ENCODE data around the gene KIF5B.
"Not testable (repeated sequence)": the region's sequence is repeated elsewhere in the genome, so short reads cannot be mapped to it uniquely, and the experiment has no call there.

The KIF5B gene

DNA sequence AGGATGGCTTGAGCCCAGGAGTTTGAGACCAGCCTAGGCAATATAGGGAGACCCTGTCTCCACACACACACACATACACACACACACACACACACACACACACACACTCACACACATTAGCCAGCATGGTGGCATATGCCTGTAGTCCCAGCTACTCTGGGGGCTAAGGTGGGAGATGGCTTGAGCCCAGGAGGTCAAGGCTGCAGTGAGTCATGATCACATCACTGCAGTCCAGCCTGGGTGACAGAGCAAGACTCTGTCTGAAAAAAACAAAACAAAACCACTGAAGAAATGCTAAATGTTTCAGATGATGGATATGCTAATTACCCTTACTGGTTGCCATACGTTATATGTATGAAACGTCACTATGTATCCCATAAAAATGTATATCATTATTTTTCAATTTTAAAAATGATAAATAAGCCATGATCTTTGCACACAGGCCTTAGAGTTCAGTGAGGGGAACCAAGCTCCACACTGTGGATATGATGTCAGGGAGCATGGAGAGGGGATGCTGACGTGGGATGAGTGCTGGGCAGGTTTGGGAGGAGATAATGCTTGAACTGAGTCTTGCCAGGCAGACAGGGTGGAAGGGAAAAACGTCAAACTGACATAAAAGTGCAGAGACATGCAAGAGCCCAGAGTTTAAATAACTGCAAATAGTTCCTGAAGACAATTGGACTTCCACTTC lies 81.6 kb downstream of the KIF5B start:
- no peaks in the 10 kb centered on the region for H3K27me3 ChIP-seq (ENCODE audit: insufficient read depth, low read depth, severe bottlenecking)
- no peak overlapping the region for H3K4me3 ChIP-seq (ENCODE audit: low read depth, low read length)
- H3K27ac ChIP-seq: no peak overlapping the region
- TF ChIP-seq, protein P1, sequence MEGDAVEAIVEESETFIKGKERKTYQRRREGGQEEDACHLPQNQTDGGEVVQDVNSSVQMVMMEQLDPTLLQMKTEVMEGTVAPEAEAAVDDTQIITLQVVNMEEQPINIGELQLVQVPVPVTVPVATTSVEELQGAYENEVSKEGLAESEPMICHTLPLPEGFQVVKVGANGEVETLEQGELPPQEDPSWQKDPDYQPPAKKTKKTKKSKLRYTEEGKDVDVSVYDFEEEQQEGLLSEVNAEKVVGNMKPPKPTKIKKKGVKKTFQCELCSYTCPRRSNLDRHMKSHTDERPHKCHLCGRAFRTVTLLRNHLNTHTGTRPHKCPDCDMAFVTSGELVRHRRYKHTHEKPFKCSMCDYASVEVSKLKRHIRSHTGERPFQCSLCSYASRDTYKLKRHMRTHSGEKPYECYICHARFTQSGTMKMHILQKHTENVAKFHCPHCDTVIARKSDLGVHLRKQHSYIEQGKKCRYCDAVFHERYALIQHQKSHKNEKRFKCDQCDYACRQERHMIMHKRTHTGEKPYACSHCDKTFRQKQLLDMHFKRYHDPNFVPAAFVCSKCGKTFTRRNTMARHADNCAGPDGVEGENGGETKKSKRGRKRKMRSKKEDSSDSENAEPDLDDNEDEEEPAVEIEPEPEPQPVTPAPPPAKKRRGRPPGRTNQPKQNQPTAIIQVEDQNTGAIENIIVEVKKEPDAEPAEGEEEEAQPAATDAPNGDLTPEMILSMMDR (IDR thresholded peaks at IDR 0.05; ENCODE audit: low read depth, low read length): no peak
- no peak for DNase-seq
- H3K9me3 ChIP-seq (ENCODE audit: severe bottlenecking): no peaks in the 10 kb centered on the region
- H3K36me3 ChIP-seq: no peaks in the 10 kb centered on the region

DNA sequence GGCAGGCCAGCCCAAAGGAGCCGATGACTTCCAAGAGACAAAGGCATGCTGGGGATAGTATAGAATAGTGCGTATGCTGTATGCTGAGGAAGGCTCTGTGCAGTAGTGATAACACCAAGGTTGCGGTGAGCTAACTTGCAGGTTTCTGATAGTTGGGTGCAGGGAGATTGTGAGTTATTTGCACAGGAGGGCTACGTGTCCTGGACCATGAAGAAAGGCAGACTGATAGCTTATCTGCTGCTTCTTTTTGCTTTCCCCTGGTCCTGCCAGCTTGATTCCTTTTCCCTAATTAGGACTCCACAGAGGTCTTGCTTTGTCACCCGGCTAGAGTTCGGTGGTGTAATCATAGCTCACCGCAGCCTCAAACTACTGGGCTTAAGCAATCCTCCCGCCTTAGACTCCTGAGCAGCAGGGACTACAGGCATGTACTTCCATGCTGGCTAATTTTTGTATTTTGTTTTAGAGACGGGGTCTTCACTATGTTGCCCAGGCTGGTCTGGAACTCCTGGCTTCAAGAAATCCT lies 83.6 kb downstream of the KIF5B start:
- Histone ChIP-seq H3K4me3 (ENCODE audit: low read depth, low read length) (no peak overlapping the region), H3K36me3 (no peaks in the 10 kb centered on the region), H3K27me3 (ENCODE audit: insufficient read depth, low read depth, severe bottlenecking) (no peaks in the 10 kb centered on the region), H3K9me3 (ENCODE audit: severe bottlenecking) (no peaks in the 10 kb centered on the region), H3K27ac (no peak overlapping the region)
- TF ChIP-seq, protein P1 (IDR thresholded peaks at IDR 0.05; ENCODE audit: low read depth, low read length): no peak
- no peak for DNase-seq

DNA sequence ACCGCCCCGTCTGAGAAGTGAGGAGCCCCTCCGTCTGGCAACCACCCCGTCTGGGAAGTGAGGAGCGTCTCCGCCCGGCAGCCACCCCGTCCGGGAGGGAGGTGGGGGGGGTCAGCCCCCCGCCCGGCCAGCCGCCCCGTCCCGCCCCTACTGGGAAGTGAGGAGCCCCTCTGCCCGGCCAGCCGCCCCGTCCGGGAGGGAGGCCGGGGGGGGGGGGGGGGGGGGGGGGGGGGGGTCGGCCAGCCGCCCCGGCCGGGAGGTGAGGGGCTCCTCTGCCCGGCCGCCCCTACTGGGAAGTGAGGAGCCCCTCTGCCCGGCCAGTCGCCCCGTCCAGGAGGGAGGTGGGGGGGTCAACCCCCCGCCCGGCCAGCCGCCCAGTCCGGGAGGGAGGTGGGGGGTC lies 86.4 kb downstream of the KIF5B start:
- not testable (repeated sequence) for DNase-seq; H3K36me3 ChIP-seq; H3K27me3 ChIP-seq (ENCODE audit: insufficient read depth, low read depth, severe bottlenecking); H3K4me3 ChIP-seq (ENCODE audit: low read depth, low read length); H3K9me3 ChIP-seq (ENCODE audit: severe bottlenecking); H3K27ac ChIP-seq

DNA sequence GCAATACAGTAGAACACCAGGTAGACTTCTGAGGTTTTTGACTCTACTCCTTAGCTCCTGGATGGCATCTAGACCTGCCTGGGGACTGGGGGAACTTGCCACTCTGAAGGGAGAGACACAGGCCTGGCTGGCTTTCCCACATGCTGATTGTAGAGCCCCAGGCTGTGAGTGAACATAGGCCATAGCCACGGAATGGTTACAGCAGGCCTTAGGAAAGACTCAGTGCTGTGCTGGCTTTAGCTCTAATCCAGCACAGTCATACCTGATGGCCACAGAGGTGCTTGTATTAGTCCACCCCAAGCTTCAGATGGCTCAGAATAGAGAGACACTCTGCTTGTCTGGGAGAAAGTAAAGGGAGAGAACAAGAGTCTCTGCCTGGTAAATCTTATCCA lies 92.6 kb downstream of the KIF5B start:
- Histone ChIP-seq H3K4me3 (ENCODE audit: low read depth, low read length) (no peak overlapping the region), H3K27ac (no peak overlapping the region), H3K27me3 (ENCODE audit: insufficient read depth, low read depth, severe bottlenecking) (no peaks in the 10 kb centered on the region), H3K9me3 (ENCODE audit: severe bottlenecking) (no peaks in the 10 kb centered on the region), H3K36me3 (no peaks in the 10 kb centered on the region)
- TF ChIP-seq, protein P1 (IDR thresholded peaks at IDR 0.05; ENCODE audit: low read depth, low read length): no peak
- DNase-seq: no peak

DNA sequence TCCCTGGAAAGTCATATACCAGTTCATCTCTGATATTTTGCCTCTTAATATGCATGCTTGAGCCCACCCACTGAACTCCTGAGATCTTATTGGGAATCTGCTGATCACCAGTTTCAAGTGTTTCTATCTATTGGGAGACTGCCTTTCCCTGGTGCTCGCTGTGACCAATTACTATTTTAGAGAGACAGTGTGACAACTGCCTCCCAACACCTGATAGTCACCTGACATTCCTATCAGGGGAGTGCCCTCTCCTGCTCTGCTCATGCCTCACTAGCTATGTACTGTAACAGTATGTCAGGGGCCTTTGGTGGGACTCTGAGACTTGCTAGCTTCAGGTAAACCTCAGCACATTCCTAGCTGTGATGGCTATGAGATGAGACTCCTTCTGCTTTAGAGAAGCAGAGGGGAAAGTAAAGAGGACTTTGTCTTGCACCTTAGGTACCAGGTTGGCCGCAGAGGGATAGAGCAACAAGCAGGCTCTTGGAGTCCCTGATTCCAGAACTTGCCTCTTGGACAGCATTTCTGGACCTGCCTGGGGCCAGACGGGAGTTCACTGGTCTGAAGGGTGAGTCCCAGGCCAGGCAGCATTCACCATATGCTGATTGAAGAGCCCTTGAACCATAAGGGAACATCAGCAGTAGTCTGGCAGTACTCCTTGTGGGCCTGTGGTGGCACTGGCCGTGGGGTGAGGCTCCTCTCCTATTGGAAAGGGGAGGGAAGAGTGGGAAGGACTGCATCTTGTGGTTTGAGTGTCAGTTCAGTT lies 93.2 kb downstream of the KIF5B start:
- no peak for DNase-seq
- Histone ChIP-seq H3K9me3 (ENCODE audit: severe bottlenecking) (no peaks in the 10 kb centered on the region), H3K36me3 (no peaks in the 10 kb centered on the region), H3K4me3 (ENCODE audit: low read depth, low read length) (no peak overlapping the region), H3K27me3 (ENCODE audit: insufficient read depth, low read depth, severe bottlenecking) (no peaks in the 10 kb centered on the region), H3K27ac (no peak overlapping the region)
- TF ChIP-seq, protein P1 (IDR thresholded peaks at IDR 0.05; ENCODE audit: low read depth, low read length): no peak

DNA sequence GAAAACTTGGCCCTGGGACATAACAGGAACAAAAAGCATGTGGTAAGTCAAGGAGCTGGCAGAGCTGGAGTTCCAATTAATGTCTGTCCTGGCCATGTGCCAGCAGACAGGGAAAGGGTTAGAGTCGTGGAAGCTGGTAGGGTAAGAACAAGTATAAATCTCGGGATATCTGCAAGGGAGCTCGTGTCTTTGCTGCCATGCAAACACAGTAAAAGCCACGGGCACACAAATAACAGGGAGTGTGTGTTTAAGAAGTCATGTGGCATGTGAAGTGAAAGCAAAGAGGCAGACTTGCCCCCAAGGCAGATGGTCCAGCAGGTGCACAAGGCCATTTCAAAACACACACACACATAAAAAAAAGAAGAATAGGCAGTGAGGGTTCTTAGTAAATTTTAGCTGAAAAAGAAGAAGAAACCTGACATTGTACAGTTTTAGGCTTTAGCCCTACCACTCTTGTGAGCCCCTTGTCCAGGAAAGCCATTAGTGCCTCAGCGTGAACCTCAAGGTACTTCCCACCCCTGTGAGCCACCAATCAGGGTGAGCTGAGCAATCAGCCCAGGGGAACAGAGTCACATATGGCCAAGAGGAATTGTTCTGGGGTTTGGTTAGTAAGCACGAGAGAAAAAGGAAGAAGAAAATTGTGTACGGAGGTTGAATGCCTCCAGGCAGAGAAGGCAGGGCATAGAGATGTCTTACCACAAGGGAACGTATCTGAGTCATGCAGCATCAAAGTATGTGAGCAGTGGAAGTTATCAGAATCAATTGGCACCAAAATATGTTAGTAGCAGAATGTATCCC lies 94.7 kb downstream of the KIF5B start:
- Histone ChIP-seq H3K36me3 (no peaks in the 10 kb centered on the region), H3K27me3 (ENCODE audit: insufficient read depth, low read depth, severe bottlenecking) (no peaks in the 10 kb centered on the region), H3K4me3 (ENCODE audit: low read depth, low read length) (no peak overlapping the region), H3K27ac (no peak overlapping the region), H3K9me3 (ENCODE audit: severe bottlenecking) (no peaks in the 10 kb centered on the region)
- no peak for DNase-seq
- TF ChIP-seq, protein P1 (IDR thresholded peaks at IDR 0.05; ENCODE audit: low read depth, low read length): no peak

All from WERI-Rb-1 (cell line).